A673 (cell line): Measurements from ENCODE around the gene ATP11C. TPM values are rescaled to one million over a fixed set of nuclear protein-coding genes. Genes with fewer than 3 reads are reported as not detected.

Experiments
- BruUV-seq: library from RNA; stranded (reverse); fragments of 400-500 nt; replicated peaks from 2 replicates; lab custom pipeline; 2021; lab: Mats Ljungman, UMichigan
- CTCF ChIA-PET: fragments of 300-600 bp; sonication (Branson Sonifier 250); formaldehyde crosslinking; loops from one replicate; lab custom pipeline; 2022; ENCODE audit warnings: antibody characterized with exemption; lab: Charles Lee
- POLR2A ChIA-PET: fragments of 300-600 bp; sonication (Branson Sonifier 250); formaldehyde crosslinking; loops from one replicate; lab custom pipeline; 2022; ENCODE audit warnings: antibody characterized with exemption; ENCODE audit not compliant: low non-redundant PET; lab: Charles Lee
- DNase-seq: peaks from one replicate; pipeline ENCODE4 v3.0.0-alpha.2; 2015; ENCODE audit warnings: low spot score
- H3K27ac ChIP-seq: fragments of 200-600 bp; sonication (generic); 2 replicates; pipeline ENCODE4 v1.5.1; 2016; ENCODE audit warnings: mixed run types, low read depth, mild to moderate bottlenecking, mixed read lengths, antibody characterized with exemption, low read length; ENCODE audit not compliant: poor library complexity, severe bottlenecking
- H3K27me3 ChIP-seq: fragments of 200-600 bp; sonication (generic); replicated peaks from 2 replicates; pipeline ENCODE4 v1.6.1; 2017; ENCODE audit warnings: mixed run types, low read depth, mild to moderate bottlenecking, mixed read lengths, antibody characterized with exemption, low read length; ENCODE audit not compliant: insufficient read depth, poor library complexity
- H3K36me3 ChIP-seq: fragments of 200-600 bp; sonication (generic); 2 replicates; pipeline ENCODE4 v1.6.1; 2016; ENCODE audit warnings: mixed run types, mild to moderate bottlenecking, mixed read lengths, antibody characterized with exemption, low read length; ENCODE audit not compliant: insufficient read depth, poor library complexity, severe bottlenecking
- H3K4me1 ChIP-seq: fragments of 200-600 bp; sonication (generic); 2 replicates; pipeline ENCODE4 v1.6.1; 2017; ENCODE audit warnings: mixed run types, mild to moderate bottlenecking, mixed read lengths, antibody characterized with exemption, low read length; ENCODE audit not compliant: insufficient read depth, poor library complexity, severe bottlenecking
- H3K4me3 ChIP-seq: fragments of 200-600 bp; sonication (generic); 2 replicates; pipeline ENCODE4 v1.5.1; 2016; ENCODE audit warnings: low read depth, mixed run types, mild to moderate bottlenecking, mixed read lengths, low read length; ENCODE audit not compliant: poor library complexity, severe bottlenecking
- H3K9me3 ChIP-seq: fragments of 200-600 bp; sonication (generic); 2 replicates; pipeline ENCODE4 v1.6.1; 2016; ENCODE audit warnings: mixed run types, low read depth, mild to moderate bottlenecking, mixed read lengths, antibody characterized with exemption, low read length; ENCODE audit not compliant: poor library complexity, severe bottlenecking
- CTCF ChIP-seq: fragments of 300-800, 200-600 bp; sonication (generic); conservative IDR thresholded peaks from 2 replicates; pipeline ENCODE4 v1.5.1; 2017; ENCODE audit warnings: low read depth, mild to moderate bottlenecking, antibody characterized with exemption, low read length, moderate library complexity, mixed read lengths
- EZH2 ChIP-seq: fragments of 200-600 bp; sonication (generic); IDR thresholded peaks from 2 replicates; pipeline ENCODE4 v1.6.1; 2017; ENCODE audit warnings: borderline replicate concordance, low read depth, mild to moderate bottlenecking, mixed read lengths, antibody characterized with exemption, low read length; ENCODE audit not compliant: poor library complexity, severe bottlenecking
- intact Hi-C: fragments of 100-400 bp; cut with micrococcal nuclease; formaldehyde crosslinking; loops from one replicate; pipeline ENCODE4 v1.10.0; 2022; ENCODE audit not compliant: unreplicated experiment
- total RNA-seq: library from RNA; stranded (reverse); gene quantifications from 2 replicates; pipeline ENCODE4 v1.2.3, GENCODE V29; 2021

Gene ATP11C
- total RNA-seq, 1 experiment from 2014 or later, result 93.1 TPM

GRCh38 chrX:139898334-139898733, 34.5 kb downstream of the ATP11C start:
- DNase-seq, result no peak
- no peak for TF ChIP-seq EZH2
- ChIA-PET POLR2A (no interaction called here), CTCF (no interaction called here)
- H3K27ac ChIP-seq, result no peak overlapping the region
- BruUV-seq, result no TSS peak
- no peaks in the 10 kb centered on the region for H3K27me3 ChIP-seq
- H3K9me3 ChIP-seq, result no peaks in the 10 kb centered on the region
- H3K4me1 ChIP-seq, result no peaks in the 10 kb centered on the region
- no peaks in the 10 kb centered on the region for H3K36me3 ChIP-seq
- no peak overlapping the region for H3K4me3 ChIP-seq
- intact Hi-C loops, result no loop called here

- no peak overlapping the region for H3K27ac ChIP-seq
Observed at GRCh38 chrX:139892512-139892911, 40.3 kb downstream of the ATP11C start.

GRCh38 chrX:139890991-139891700, 41.7 kb downstream of the ATP11C start:
- POLR2A ChIA-PET, result interaction anchor here (0.6 kb wide), 1 partner anchor 51 kb away, joined by 7 read pairs; no protein-coding TSS in a partner anchor
- peaks cover 22% of the 10 kb centered on the region for H3K4me1 ChIP-seq
- no TSS peak for BruUV-seq
- no peak overlapping the region for H3K27ac ChIP-seq
- no peak for TF ChIP-seq EZH2
- no peak for TF ChIP-seq CTCF
- CTCF ChIA-PET, result interaction anchor here (0.6 kb wide), 1 partner anchor 140 kb away, joined by 6 read pairs; no protein-coding TSS in a partner anchor
- peak; percentile 53 for DNase-seq
- intact Hi-C loops, result no loop called here
- no peaks in the 10 kb centered on the region for H3K27me3 ChIP-seq
- no peaks in the 10 kb centered on the region for H3K9me3 ChIP-seq
- H3K36me3 ChIP-seq, result no peaks in the 10 kb centered on the region
- H3K4me3 ChIP-seq, result no peak overlapping the region

More at GRCh38 chrX:139892512-139892911, 40.3 kb downstream of the ATP11C start:
- no peak overlapping the region for H3K4me3 ChIP-seq
- DNase-seq, result no peak
- intact Hi-C loops, result no loop called here
- TF ChIP-seq CTCF, result no peak
- TF ChIP-seq EZH2, result no peak
- H3K9me3 ChIP-seq, result no peaks in the 10 kb centered on the region
- H3K36me3 ChIP-seq, result no peaks in the 10 kb centered on the region
- ChIA-PET CTCF (no interaction called here), POLR2A (no interaction called here)
- no TSS peak for BruUV-seq
- no peaks in the 10 kb centered on the region for H3K27me3 ChIP-seq
- peaks cover 22% of the 10 kb centered on the region for H3K4me1 ChIP-seq
